Natural killer cell treated with Interleukin-12 subunit alpha and Interleukin-12 subunit beta and Interleukin-15 and Interleukin-18, amount 100 ng/mL, for 72 hours (primary cell): Measurements from ENCODE around the gene YTHDF2. TPM values are rescaled to one million over a fixed set of nuclear protein-coding genes. Genes with fewer than 3 reads are reported as not detected.
"Not testable (repeated sequence)": the region's sequence is repeated elsewhere in the genome, so short reads cannot be mapped to it uniquely, and the experiment has no call there.

Experiments used
- ATAC-seq, 2 donors: fragments of 150-1000 bp; cut with Tn5 transposase in 1 of 2; sonication (Bioruptor Pico), chemical (Tn5 transposase) in 1 of 2; 2 replicates each; pipeline ENCODE4 v1.10.0; 2021
- DNase-seq: peaks from one replicate; pipeline ENCODE4 v3.0.0; 2022; ENCODE audit warnings: low spot score
- H3K27ac Mint-ChIP-seq, 2 donors: 1 replicate in 1 of 2; 2 replicates in 1 of 2; pipeline ENCODE4 v1.8.0; 2022; ENCODE audit warnings: mixed read lengths in 2 of 2, mild to moderate bottlenecking in 1 of 2, moderate library complexity in 1 of 2
- H3K27me3 Mint-ChIP-seq, 2 donors: 1 replicate in 1 of 2; 2 replicates in 1 of 2; pipeline ENCODE4 v1.8.0; 2022; ENCODE audit warnings: mixed read lengths in 2 of 2
- H3K36me3 Mint-ChIP-seq: one replicate; pipeline ENCODE4 v1.8.0; 2022; ENCODE audit warnings: mixed read lengths
- H3K4me1 Mint-ChIP-seq, 2 donors: 1 replicate in 1 of 2; 2 replicates in 1 of 2; pipeline ENCODE4 v1.8.0; 2022; ENCODE audit warnings: low read depth in 2 of 2, mixed read lengths in 2 of 2, mild to moderate bottlenecking in 1 of 2
- H3K4me3 Mint-ChIP-seq: one replicate; pipeline ENCODE4 v1.8.0; 2022; ENCODE audit warnings: mixed read lengths
- H3K9me3 Mint-ChIP-seq: 2 replicates; pipeline ENCODE4 v1.8.0; 2022; ENCODE audit warnings: mixed read lengths
- total RNA-seq, 2 donors: library from RNA; stranded (reverse); gene quantifications; one replicate each; pipeline ENCODE4 v1.2.3, GENCODE V29; 2022

The YTHDF2 gene
- total RNA-seq, 2 donors from 2014 or later = 78.7 to 84.7 TPM

DNA sequence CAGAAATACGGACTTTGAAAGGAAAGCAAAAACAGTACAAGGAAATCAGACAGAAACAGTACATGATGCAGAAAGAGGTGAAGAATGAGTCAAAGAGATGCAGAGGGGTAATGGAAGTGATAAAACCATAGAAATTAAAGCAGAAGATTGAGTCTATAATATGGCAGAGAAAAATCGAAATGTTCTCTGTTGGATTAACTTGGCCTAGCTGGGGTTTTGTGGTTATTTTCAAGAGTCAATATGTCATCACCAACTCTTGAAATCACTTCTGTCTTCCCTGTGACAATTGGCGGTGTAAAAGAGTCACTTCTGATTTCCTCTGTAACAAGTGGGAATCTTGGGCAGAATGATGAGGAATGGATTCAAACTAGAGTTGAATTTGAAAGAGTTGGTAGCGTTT is 7.4 kb downstream of the YTHDF2 start:
- peaks cover 35 to 52% of the 10 kb centered on the region in 2 donors for H3K4me1 Mint-ChIP-seq

DNA sequence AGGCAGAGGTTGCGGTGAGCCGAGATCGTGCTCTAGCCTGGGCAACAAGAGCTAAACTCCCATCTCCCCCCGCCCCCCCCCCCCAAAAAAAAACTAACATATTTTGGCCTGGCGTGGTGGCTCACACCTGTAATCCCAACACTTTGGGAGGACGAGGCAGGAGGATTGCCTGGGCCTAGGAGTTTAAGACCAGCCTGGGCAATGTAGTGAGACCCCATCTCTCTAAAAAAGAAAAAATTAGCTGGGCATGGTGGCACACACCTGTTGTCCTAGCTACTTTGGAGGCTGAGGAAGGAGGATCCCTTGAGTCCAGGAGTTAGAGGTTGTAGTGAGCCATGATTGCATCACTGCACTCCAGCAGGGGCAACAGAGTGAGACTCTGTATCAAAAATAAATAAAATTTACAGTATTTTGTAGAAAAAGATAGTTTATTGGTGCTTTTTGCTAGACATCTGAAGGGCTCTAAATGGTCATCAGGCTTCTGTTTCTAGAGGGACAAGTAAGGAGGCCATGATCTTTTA is 9.0 kb downstream of the YTHDF2 start:
- peak overlapping the region in 1 of 2 donors; percentile 72 for H3K27ac Mint-ChIP-seq
- no peaks in the 10 kb centered on the region for H3K27me3 Mint-ChIP-seq
- peak overlapping the region; percentile 63 for H3K4me3 Mint-ChIP-seq
- H3K9me3 Mint-ChIP-seq = no peaks in the 10 kb centered on the region
- no peak for DNase-seq
- peaks cover 40 to 55% of the 10 kb centered on the region in 2 donors for H3K4me1 Mint-ChIP-seq
- no peak for ATAC-seq
- peaks cover 40% of the 10 kb centered on the region for H3K36me3 Mint-ChIP-seq

More for the DNA sequence above, 7.4 kb downstream of the YTHDF2 start:
- H3K4me3 Mint-ChIP-seq = peak overlapping the region; percentile 71
- ATAC-seq (peak; percentile 75 to 87), DNase-seq (no peak)
- no peaks in the 10 kb centered on the region for H3K27me3 Mint-ChIP-seq
- H3K27ac Mint-ChIP-seq = peak overlapping the region; percentile 33 to 34
- H3K9me3 Mint-ChIP-seq = no peaks in the 10 kb centered on the region
- H3K36me3 Mint-ChIP-seq = peaks cover 44% of the 10 kb centered on the region

DNA sequence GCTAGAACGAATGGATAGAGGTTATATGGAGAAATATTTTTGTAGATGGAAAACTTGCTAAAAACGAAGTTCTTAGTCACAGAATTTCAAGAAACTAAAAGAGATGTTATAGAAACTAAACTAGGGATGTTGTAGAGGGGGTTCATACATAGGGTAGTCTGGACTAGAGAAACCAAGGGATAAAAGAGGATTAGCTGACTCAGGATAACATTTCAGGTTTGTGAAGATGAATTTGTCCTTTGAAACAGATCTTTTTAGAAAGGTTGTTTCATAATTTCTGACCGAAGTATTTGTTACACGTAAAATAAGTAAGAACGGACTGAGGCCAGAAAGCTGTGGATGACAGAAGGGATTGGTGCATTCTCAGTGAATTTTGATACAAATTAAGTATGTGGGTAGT is 13.6 kb downstream of the YTHDF2 start:
- no peaks in the 10 kb centered on the region for H3K9me3 Mint-ChIP-seq
- H3K4me1 Mint-ChIP-seq = peaks cover 26 to 40% of the 10 kb centered on the region in 2 donors
- H3K36me3 Mint-ChIP-seq = peaks cover 22% of the 10 kb centered on the region
- H3K27ac Mint-ChIP-seq = peak overlapping the region in 1 of 2 donors; percentile 57
- H3K27me3 Mint-ChIP-seq = no peaks in the 10 kb centered on the region
- no peak for ATAC-seq
- no peak overlapping the region for H3K4me3 Mint-ChIP-seq
- DNase-seq = no peak

DNA sequence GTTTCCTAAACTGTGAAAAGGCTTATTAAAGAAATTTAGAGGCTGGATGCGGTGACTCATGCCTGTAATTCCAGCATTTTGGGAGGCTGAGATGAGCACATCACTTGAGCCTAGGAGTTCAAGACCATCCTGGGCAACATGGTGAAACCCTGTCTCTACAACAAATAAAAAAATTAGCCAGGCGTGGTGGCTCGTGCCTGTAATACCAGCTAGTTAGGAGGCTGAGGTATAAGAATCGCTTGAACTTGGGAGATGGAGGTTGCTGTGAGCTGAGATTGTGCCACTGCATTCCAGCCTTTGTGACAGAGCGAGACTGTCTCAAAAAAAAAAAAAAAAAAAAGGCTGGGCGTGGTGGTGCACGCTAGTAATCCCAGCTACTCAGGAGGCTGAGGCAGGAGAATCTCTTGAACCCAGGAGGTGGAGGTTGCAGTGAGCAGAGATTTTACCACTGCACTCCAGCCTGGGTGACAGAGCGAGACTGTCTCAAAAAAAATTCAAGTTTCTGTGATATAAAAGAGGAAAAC is 14.1 kb downstream of the YTHDF2 start:
- H3K27me3 Mint-ChIP-seq, DNase-seq, H3K9me3 Mint-ChIP-seq, H3K27ac Mint-ChIP-seq, H3K4me3 Mint-ChIP-seq, ATAC-seq: not testable (repeated sequence)
- Mint-ChIP-seq H3K4me1 (peaks cover 26 to 40% of the 10 kb centered on the region in 2 donors), H3K36me3 (peaks cover 22% of the 10 kb centered on the region)

DNA sequence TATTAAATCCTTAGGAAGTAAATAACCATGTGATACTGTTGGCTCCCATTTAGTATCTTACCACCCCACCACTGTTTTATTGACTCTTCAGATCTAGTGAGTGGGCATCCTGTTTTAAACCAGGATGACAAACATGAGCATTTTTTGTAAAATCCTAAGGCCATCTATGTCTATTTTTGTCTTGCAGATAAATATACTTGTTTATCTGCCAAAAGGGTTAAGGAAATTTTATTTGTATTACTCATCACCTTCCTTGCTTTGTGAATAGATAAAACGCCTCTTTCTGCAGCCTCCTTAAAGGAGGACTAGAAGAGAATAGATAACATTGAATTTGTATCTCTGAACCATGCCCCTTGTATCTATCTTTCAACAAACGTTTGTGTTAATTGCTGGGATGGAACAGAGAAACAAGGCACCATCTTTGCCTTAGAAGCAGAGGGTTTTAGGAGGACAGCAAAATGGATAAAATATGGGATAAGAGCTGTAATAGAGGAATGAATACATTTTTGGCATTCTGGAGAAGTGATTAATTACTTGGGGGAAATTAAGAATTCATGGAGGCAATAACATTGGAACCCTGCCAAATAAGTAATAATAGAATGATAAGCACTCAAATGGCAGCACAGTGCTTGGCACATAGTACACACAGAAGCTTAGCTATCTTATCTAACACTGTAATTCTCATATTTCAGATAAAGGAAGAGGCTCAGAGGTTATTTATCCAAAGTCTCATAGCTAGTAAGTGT is 14.7 kb downstream of the YTHDF2 start:
- no peak for DNase-seq
- no peaks in the 10 kb centered on the region for H3K27me3 Mint-ChIP-seq
- H3K9me3 Mint-ChIP-seq = no peaks in the 10 kb centered on the region
- H3K4me3 Mint-ChIP-seq = no peak overlapping the region
- ATAC-seq = no peak
- H3K27ac Mint-ChIP-seq = no peak overlapping the region
- peaks cover 16% of the 10 kb centered on the region for H3K36me3 Mint-ChIP-seq
- peaks cover 22 to 35% of the 10 kb centered on the region in 2 donors for H3K4me1 Mint-ChIP-seq

DNA sequence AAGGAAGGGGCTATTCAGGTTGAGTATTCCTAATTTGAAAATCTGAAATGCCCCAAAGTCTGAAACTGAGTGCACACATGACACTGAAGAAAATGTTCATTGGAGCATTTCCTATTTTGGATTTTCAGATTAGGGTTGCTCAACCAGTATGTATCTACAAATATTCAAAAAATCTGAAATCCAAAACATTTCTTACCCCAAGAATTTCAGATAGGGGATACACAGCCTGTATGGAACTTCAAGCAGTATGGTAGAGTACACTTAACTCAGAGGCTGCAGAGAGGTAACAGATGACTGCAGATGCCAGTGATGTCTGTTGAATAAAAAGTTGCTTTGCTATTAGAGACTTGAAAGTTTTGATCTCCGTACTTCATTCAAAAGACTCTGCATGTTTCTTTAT is 19.0 kb downstream of the YTHDF2 start:
- DNase-seq = no peak
- no peak for ATAC-seq
- Mint-ChIP-seq H3K36me3 (peaks cover 22% of the 10 kb centered on the region), H3K9me3 (no peaks in the 10 kb centered on the region), H3K27me3 (no peaks in the 10 kb centered on the region), H3K27ac (no peak overlapping the region), H3K4me3 (no peak overlapping the region), H3K4me1 (peaks cover 23 to 30% of the 10 kb centered on the region in 2 donors)

DNA sequence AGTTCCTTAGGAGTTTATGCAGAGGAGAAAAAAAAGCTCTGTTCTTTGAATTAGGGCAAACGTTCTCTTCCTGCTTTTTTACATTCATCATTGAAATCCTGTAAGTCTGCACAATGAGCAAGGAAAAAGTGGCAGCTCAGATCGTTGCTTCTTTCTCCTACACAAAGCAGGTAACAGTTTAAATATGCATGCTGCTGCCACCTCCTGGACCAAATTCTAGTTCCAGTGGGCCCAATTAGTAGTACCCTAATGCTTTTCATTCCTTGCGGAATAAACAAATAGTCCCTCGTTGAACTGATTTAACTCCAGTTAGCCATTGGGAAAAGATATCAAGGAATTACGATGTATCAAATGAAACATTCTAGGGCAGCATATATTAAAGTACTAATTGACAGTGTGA is 20.1 kb downstream of the YTHDF2 start:
- Mint-ChIP-seq H3K27ac (no peak overlapping the region), H3K9me3 (no peaks in the 10 kb centered on the region), H3K36me3 (peaks cover 18% of the 10 kb centered on the region), H3K4me1 (peaks cover 20 to 29% of the 10 kb centered on the region in 2 donors), H3K27me3 (no peaks in the 10 kb centered on the region), H3K4me3 (no peak overlapping the region)
- DNase-seq (no peak), ATAC-seq (no peak)

DNA sequence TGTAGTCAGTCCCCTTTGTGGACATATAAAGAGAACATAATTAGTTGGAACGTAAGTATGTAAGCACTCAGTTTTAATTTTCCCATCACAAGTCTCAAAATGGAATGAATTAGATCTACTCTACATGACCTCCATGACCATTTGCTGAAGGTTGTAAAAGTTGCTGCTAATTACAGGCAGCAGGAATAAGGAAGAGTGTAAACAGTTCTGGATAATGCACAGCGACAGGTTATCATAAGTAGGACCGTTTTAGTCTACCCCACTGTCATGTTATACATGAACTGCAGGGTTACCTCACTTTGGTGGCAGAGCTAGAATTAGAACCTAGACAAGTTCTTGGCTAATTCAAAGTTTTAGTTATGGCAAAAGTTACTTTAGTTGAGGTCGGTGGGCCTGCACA is 21.7 kb downstream of the YTHDF2 start:
- no peaks in the 10 kb centered on the region for H3K27me3 Mint-ChIP-seq
- H3K27ac Mint-ChIP-seq = peak overlapping the region in 1 of 2 donors; percentile 58
- peaks cover 18 to 26% of the 10 kb centered on the region in 2 donors for H3K4me1 Mint-ChIP-seq
- peaks cover 14% of the 10 kb centered on the region for H3K36me3 Mint-ChIP-seq
- DNase-seq (no peak), ATAC-seq (no peak)
- H3K4me3 Mint-ChIP-seq = no peak overlapping the region
- no peaks in the 10 kb centered on the region for H3K9me3 Mint-ChIP-seq

DNA sequence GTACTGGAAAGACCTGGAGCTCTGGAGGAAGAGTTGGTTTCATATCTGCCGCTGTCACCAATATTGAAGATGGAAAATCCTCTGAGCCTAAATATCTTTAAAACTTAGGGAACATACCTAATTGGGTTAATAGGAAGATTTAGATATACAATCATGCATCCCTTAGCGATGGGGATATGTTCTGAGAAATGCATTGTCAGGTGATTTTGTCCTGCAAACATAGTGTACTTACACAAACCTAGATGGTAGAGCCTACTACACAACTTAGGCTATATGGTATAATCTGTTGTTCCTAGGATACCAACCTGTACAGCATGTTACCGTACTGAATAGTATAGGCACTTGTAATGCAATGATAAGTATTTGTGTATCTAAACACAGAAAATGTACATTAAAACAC is 22.5 kb downstream of the YTHDF2 start:
- H3K4me1 Mint-ChIP-seq = peaks cover 16 to 18% of the 10 kb centered on the region in 2 donors
- H3K27ac Mint-ChIP-seq = no peak overlapping the region
- DNase-seq = no peak

DNA sequence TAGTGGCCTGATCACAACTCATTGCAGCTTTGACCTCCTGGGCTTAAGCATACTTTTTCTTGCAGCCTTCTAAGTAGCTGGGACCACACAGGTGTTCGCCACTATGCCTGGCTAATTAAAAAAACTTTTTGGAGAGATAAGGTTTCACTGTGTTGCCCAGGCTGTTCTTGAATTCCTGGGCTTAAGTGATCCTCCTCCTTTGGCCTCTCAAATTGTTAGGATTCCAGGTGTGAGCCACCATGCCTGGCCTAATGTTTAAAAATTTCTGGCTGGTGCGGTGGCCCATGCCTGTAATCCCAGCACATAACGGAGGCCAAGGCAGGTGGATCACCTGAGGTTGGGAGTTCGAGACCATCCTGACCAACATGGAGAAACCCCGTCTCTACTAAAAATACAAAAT is 24.4 kb downstream of the YTHDF2 start:
- no peaks in the 10 kb centered on the region for H3K9me3 Mint-ChIP-seq
- H3K27ac Mint-ChIP-seq = no peak overlapping the region
- ATAC-seq (no peak), DNase-seq (no peak)
- H3K27me3 Mint-ChIP-seq = no peaks in the 10 kb centered on the region
- H3K4me3 Mint-ChIP-seq = no peak overlapping the region
- H3K4me1 Mint-ChIP-seq = peaks cover 24 to 28% of the 10 kb centered on the region in 2 donors
- H3K36me3 Mint-ChIP-seq = peaks cover 11% of the 10 kb centered on the region

More for the DNA sequence above, 22.5 kb downstream of the YTHDF2 start:
- ATAC-seq = no peak
- Mint-ChIP-seq H3K27me3 (no peaks in the 10 kb centered on the region), H3K4me3 (no peak overlapping the region), H3K36me3 (peaks cover 11% of the 10 kb centered on the region), H3K9me3 (no peaks in the 10 kb centered on the region)

DNA sequence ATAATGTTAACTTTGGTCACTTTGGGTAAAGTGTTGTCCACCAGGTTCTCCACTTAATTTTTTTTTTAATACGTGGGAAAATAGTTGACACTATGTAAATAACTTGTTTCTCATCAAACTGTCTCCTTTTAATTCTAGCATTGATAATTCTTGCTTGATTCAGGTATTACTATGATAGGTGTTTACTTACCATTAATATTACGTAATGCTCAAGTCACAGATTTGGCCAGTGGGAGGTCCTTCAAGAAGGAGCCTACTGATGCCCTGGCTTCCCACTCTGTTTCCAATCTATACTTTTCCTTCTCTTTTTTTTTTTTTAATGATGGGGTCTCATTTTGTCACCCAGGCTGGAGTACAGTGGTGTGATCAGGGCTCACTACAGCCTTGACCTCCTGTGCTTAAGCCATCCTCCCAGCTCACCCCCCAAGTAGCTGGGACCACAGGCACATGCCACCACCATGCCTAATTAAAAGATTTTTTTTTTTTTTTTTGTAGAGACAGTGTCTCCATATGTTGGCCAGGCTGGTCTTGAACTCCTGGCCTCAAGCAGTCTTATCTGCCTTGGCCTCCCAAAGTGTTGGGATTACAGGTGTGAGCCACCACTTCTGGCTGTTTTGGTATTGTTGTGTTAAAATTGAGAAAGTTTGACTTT is 29.9 kb downstream of the YTHDF2 start:
- peak overlapping the region in 1 of 2 donors; percentile 81 for H3K27ac Mint-ChIP-seq
- no peak overlapping the region for H3K4me3 Mint-ChIP-seq
- peaks cover 13 to 14% of the 10 kb centered on the region in 2 donors for H3K4me1 Mint-ChIP-seq
- no peaks in the 10 kb centered on the region for H3K9me3 Mint-ChIP-seq
- H3K27me3 Mint-ChIP-seq = no peaks in the 10 kb centered on the region
- peaks cover 8% of the 10 kb centered on the region for H3K36me3 Mint-ChIP-seq
- DNase-seq (no peak), ATAC-seq (no peak)

DNA sequence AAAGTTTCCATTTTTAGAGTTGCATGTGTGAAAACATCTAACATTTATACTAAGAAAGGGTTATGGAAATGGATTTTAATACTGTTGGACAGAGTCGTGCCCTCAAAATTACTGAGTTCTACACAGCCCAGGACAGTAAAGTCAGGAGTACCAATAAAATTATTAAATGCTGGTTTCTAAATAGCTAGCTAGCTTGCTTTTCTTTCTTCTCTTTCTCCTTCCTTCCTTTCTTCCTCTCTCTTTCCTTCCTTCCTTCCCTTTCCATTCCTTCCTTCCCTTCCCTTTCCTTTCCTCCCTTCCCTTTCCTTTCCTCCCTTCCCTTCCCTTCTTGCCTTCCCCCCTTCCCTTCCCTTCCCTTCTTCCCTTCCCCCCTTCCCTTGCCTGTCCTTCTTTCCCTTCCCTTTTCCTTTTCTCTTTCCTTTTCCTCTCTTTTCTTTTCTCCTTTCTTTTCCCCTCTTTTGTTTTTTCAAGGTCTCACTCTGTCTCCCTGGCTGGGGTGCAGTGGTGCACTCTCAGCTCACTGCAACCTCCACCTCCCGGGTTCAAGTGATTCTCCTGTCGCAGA is 33.9 kb downstream of the YTHDF2 start:
- ATAC-seq (no peak), DNase-seq (no peak)
- H3K9me3 Mint-ChIP-seq = no peaks in the 10 kb centered on the region
- no peaks in the 10 kb centered on the region for H3K27me3 Mint-ChIP-seq
- peaks cover 7 to 20% of the 10 kb centered on the region in 2 donors for H3K4me1 Mint-ChIP-seq
- H3K27ac Mint-ChIP-seq = peak overlapping the region in 1 of 2 donors; percentile 21
- H3K36me3 Mint-ChIP-seq = peaks cover 8% of the 10 kb centered on the region
- no peak overlapping the region for H3K4me3 Mint-ChIP-seq

DNA sequence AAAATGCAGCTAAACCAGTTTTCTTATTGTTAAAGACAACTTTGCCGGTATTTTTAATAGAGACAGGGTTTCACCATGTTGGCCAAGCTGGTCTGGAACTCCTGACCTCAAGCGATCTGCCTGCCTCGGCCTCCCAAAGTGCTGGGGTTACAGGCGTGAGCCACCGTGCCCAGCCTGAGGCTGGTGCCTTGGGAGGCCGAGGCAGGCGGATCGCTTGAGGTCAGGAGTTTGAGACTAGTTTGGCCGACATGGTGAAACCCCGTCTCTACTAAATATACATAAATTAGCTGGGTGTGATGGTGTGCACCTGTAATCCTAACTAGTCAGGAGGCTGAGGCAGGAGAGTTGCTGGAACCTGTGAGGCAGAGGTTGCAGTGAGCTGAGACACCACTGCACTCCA is 35.2 kb downstream of the YTHDF2 start:
- peaks cover 0 to 10% of the 10 kb centered on the region in 2 donors for H3K4me1 Mint-ChIP-seq
- H3K27me3 Mint-ChIP-seq, H3K4me3 Mint-ChIP-seq, DNase-seq, H3K27ac Mint-ChIP-seq, H3K36me3 Mint-ChIP-seq, H3K9me3 Mint-ChIP-seq, ATAC-seq: not testable (repeated sequence)

DNA sequence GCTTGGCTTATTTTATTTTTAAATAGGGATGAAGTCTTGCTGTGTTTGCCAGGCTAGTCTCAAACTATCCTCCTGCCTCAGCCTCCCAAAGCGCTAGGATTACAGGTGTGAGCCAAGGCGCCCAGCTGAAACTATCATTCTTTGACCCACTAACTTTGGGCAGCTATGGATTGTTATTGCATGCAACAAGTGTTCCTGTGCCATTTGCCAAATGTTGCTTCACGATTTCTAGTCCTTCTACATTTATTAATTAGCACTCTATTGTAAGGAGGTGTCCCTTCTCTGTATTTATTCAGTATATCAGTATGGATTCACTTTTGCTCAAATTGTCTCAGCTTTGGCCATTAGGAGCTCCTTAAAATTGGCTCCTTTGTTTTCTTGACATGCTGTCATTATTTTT is 36.4 kb downstream of the YTHDF2 start:
- Mint-ChIP-seq H3K27me3 (no peaks in the 10 kb centered on the region), H3K36me3 (peaks cover 8% of the 10 kb centered on the region), H3K27ac (no peak overlapping the region), H3K9me3 (no peaks in the 10 kb centered on the region), H3K4me3 (no peak overlapping the region), H3K4me1 (peaks cover 0 to 10% of the 10 kb centered on the region in 2 donors)
- DNase-seq (no peak), ATAC-seq (no peak)
